Measurements from ENCODE around the gene SDF2L1. TPM values are rescaled to one million over a fixed set of nuclear protein-coding genes. Genes with fewer than 3 reads are reported as not detected.

SDF2L1 gene
- total and polyA plus RNA-seq, 2 donors (not counting 3 experiments of a cell fraction or from before 2014, with no cell fraction given), result 66.7 to 79.5 TPM

DNA sequence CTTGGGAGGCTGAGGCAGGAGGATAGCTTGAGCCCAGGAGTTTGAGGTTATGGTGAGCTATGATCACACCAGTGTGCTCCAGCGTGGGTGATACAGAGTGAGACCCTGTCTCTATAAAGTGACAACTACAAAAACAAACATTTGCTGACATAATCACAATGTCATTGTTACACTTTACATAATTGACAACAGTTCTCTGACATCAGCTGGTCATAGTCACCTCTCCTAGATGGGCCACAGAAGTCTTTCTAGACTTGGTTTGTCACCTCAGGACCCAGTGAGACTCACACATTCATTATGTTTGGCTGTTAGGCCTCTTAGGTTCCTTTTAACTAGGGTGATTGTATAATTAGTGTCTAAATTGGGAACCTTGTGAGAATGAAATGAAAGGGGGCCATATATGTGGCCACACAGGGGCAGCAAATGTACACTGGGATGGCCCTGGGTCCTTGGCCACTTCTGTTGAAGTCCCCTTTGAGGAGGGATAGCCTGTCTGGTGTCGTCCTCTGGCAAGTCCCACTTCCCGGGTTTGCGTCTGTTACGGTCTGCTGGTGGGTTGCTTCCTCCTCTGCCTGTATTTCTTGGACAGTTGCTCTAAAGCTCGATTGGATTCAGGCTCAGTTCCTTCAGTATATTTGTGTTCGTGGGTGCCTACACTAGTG lies 17.9 kb downstream of the SDF2L1 start:
- dilution Hi-C loops (cut with MboI; ENCODE audit: extremely low pct_ligation_motif_present, low sequenced_read_pairs) (no loop called here), intact Hi-C loops (cut with micrococcal nuclease) (loop anchor here (10.0 kb wide), 1 partner anchor 155 kb away; no protein-coding TSS in a partner anchor)
- Histone ChIP-seq H3K4me2 (ENCODE audit: insufficient read depth, low read length) (no peak overlapping the region), H3K4me3 (replicated peaks in 1 of 3; ENCODE audit: insufficient read depth in 1 of 3, low read depth in 1 of 3, low read length in 3 of 3) (no peak overlapping the region), H3K4me1 (ENCODE audit: control insufficient read depth, extremely low read depth, insufficient read depth, low read length) (peaks cover 3% of the 10 kb centered on the region), H3K9me1 (replicated peaks; ENCODE audit: control insufficient read depth, extremely low read depth, insufficient read depth, low read length) (no peaks in the 10 kb centered on the region), H3K27ac (ENCODE audit: insufficient read depth, low read depth, low read length) (no peak overlapping the region), H2AFZ (ENCODE audit: low read depth, low read length) (no peak overlapping the region), H3K9ac (replicated peaks; ENCODE audit: extremely low read depth, insufficient read depth, low read length) (no peak overlapping the region), H3K36me3 (ENCODE audit: control insufficient read depth in 2 of 2, extremely low read depth in 1 of 2, insufficient read depth in 2 of 2, low read length in 2 of 2) (no peaks in the 10 kb centered on the region), H3K9me3 (replicated peaks; ENCODE audit: control insufficient read depth, insufficient read depth, low read length) (no peaks in the 10 kb centered on the region), H3K27me3 (ENCODE audit: control insufficient read depth in 2 of 2, insufficient read depth in 2 of 2, low read length in 2 of 2) (peaks cover 0 to 2% of the 10 kb centered on the region in 2 experiments), H4K20me1 (replicated peaks; ENCODE audit: control insufficient read depth, extremely low read depth, insufficient read depth, low read length) (no peaks in the 10 kb centered on the region), H3K79me2 (ENCODE audit: control insufficient read depth, insufficient read depth, low read length) (no peaks in the 10 kb centered on the region)
- ChIA-PET CTCF (interaction anchor here (1.2 kb wide), 1 partner anchor 13 kb away, joined by 5 read pairs; no protein-coding TSS in a partner anchor), POLR2A (no interaction called here)
- TF ChIP-seq JUN (IDR thresholded peaks at IDR 0.05; ENCODE audit: borderline replicate concordance, insufficient read depth, insufficient read length, low read depth), result no peak
- TF ChIP-seq POLR2AphosphoS5 (IDR thresholded peaks at IDR 0.05; ENCODE audit: insufficient read depth, low read depth, low read length), result no peak
- TF ChIP-seq FOS (IDR thresholded peaks at IDR 0.05; ENCODE audit: borderline replicate concordance, insufficient read depth, low read length), result no peak
- no peak for TF ChIP-seq EZH2 (IDR thresholded peaks at IDR 0.05; ENCODE audit: borderline replicate concordance, low read depth, low read length, severe bottlenecking)
- FAIRE-seq (no peak), DNase-seq (ENCODE audit: low read depth, low spot score) (no peak)
- no TSS peak for BruUV-seq (replicated peaks)

DNA sequence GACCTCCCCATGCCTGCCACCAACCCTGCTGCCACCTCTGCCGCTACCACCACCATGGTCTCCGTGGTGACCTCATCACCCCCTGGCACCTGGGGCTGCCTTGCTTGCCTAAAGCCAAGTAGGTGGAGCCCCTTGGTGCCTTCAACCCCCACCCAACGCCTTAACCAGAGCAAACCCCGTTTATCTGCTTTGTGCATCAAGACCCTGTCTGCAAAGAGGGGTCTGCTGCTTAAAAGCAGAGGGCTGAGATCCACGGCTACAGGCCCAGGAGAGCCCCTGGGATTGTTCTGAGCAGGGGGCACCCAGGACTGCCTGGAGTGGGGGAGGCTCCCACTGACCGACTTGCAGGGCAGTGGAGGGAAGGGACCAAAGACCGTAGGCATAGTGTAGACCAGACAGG lies 18.8 kb downstream of the SDF2L1 start:
- DNase-seq (ENCODE audit: low read depth, low spot score) (no peak), FAIRE-seq (no peak)
- ChIA-PET CTCF (no interaction called here), POLR2A (no interaction called here)
- H3K4me2 ChIP-seq (ENCODE audit: insufficient read depth, low read length), result no peak overlapping the region
- H3K27me3 ChIP-seq (ENCODE audit: control insufficient read depth in 2 of 2, insufficient read depth in 2 of 2, low read length in 2 of 2), result peaks cover 0 to 2% of the 10 kb centered on the region in 2 experiments
- H3K4me1 ChIP-seq (ENCODE audit: control insufficient read depth, extremely low read depth, insufficient read depth, low read length), result peaks cover 8% of the 10 kb centered on the region
- no peaks in the 10 kb centered on the region for H3K36me3 ChIP-seq (ENCODE audit: control insufficient read depth in 2 of 2, extremely low read depth in 1 of 2, insufficient read depth in 2 of 2, low read length in 2 of 2)
- no peak overlapping the region for H2AFZ ChIP-seq (ENCODE audit: low read depth, low read length)
- no peaks in the 10 kb centered on the region for H3K79me2 ChIP-seq (ENCODE audit: control insufficient read depth, insufficient read depth, low read length)
- TF ChIP-seq GATA2 (IDR thresholded peaks at IDR 0.05; ENCODE audit: insufficient read depth, insufficient read length, low read depth, low read length) (no peak), FOS (IDR thresholded peaks at IDR 0.05; ENCODE audit: borderline replicate concordance, insufficient read depth, low read length) (no peak), POLR2AphosphoS5 (IDR thresholded peaks at IDR 0.05; ENCODE audit: insufficient read depth, low read depth, low read length) (no peak), JUN (IDR thresholded peaks at IDR 0.05; ENCODE audit: borderline replicate concordance, insufficient read depth, insufficient read length, low read depth) (no peak), EZH2 (IDR thresholded peaks at IDR 0.05; ENCODE audit: borderline replicate concordance, low read depth, low read length, severe bottlenecking) (no peak), POLR2A (IDR thresholded peaks at IDR 0.05; ENCODE audit: low read depth, low read length) (no peak), MYC (IDR thresholded peaks at IDR 0.05; ENCODE audit: low read depth, low read length) (no peak)
- TF ChIP-seq, protein P1, sequence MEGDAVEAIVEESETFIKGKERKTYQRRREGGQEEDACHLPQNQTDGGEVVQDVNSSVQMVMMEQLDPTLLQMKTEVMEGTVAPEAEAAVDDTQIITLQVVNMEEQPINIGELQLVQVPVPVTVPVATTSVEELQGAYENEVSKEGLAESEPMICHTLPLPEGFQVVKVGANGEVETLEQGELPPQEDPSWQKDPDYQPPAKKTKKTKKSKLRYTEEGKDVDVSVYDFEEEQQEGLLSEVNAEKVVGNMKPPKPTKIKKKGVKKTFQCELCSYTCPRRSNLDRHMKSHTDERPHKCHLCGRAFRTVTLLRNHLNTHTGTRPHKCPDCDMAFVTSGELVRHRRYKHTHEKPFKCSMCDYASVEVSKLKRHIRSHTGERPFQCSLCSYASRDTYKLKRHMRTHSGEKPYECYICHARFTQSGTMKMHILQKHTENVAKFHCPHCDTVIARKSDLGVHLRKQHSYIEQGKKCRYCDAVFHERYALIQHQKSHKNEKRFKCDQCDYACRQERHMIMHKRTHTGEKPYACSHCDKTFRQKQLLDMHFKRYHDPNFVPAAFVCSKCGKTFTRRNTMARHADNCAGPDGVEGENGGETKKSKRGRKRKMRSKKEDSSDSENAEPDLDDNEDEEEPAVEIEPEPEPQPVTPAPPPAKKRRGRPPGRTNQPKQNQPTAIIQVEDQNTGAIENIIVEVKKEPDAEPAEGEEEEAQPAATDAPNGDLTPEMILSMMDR (IDR thresholded peaks at IDR 0.05; ENCODE audit: extremely low read depth in 1 of 2, insufficient read depth in 1 of 2, low read depth in 1 of 2, low read length in 2 of 2), result no peak
- TF ChIP-seq, protein P2, sequence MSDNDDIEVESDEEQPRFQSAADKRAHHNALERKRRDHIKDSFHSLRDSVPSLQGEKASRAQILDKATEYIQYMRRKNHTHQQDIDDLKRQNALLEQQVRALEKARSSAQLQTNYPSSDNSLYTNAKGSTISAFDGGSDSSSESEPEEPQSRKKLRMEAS (IDR thresholded peaks at IDR 0.05; ENCODE audit: insufficient read depth, insufficient read length), result no peak
- no peaks in the 10 kb centered on the region for H3K9me3 ChIP-seq (replicated peaks; ENCODE audit: control insufficient read depth, insufficient read depth, low read length)
- intact Hi-C loops (cut with micrococcal nuclease) (no loop called here), dilution Hi-C loops (cut with MboI; ENCODE audit: extremely low pct_ligation_motif_present, low sequenced_read_pairs) (no loop called here)
- no peak overlapping the region for H3K9ac ChIP-seq (replicated peaks; ENCODE audit: extremely low read depth, insufficient read depth, low read length)
- no TSS peak for BruUV-seq (replicated peaks)
- H4K20me1 ChIP-seq (replicated peaks; ENCODE audit: control insufficient read depth, extremely low read depth, insufficient read depth, low read length), result no peaks in the 10 kb centered on the region
- no peak overlapping the region for H3K27ac ChIP-seq (ENCODE audit: insufficient read depth, low read depth, low read length)
- H3K4me3 ChIP-seq (replicated peaks in 1 of 3; ENCODE audit: insufficient read depth in 1 of 3, low read depth in 1 of 3, low read length in 3 of 3), result no peak overlapping the region
- H3K9me1 ChIP-seq (replicated peaks; ENCODE audit: control insufficient read depth, extremely low read depth, insufficient read depth, low read length), result no peaks in the 10 kb centered on the region
